ENCODE results near the gene SH3YL1. TPM values are rescaled to one million over a fixed set of nuclear protein-coding genes. Genes with fewer than 3 reads are reported as not detected.

Gene SH3YL1
- total RNA-seq, 1 donor from 2014 or later: 42.2 TPM

- Histone ChIP-seq H3K4me3 (no peak overlapping the region), H3K36me3 (peaks cover 76% of the 10 kb centered on the region)
Observed at GRCh38 chr2:274503-274902, 10.7 kb upstream of the SH3YL1 start.

GRCh38 chr2:273333-273732 is 9.5 kb upstream of the SH3YL1 start:
- H3K4me1 ChIP-seq: peaks cover 7% of the 10 kb centered on the region
- intact Hi-C loops (cut with DNase I): no loop called here
- H3K9me3 ChIP-seq: no peaks in the 10 kb centered on the region
- no peaks in the 10 kb centered on the region for H3K27me3 ChIP-seq (ENCODE audit: low read depth)
- H3K36me3 ChIP-seq: peaks cover 64% of the 10 kb centered on the region
- DNase-seq (no peak), ATAC-seq (no peak)
- no peak for TF ChIP-seq CTCF (IDR thresholded peaks at IDR 0.05)
- no peak overlapping the region for H3K4me3 ChIP-seq
- no peak overlapping the region for H3K27ac ChIP-seq

More at GRCh38 chr2:274503-274902, 10.7 kb upstream of the SH3YL1 start:
- intact Hi-C loops (cut with DNase I): no loop called here
- TF ChIP-seq CTCF (IDR thresholded peaks at IDR 0.05): no peak
- no peak overlapping the region for H3K27ac ChIP-seq
- H3K27me3 ChIP-seq (ENCODE audit: low read depth): no peaks in the 10 kb centered on the region
- DNase-seq (no peak), ATAC-seq (no peak)
- peaks cover 6% of the 10 kb centered on the region for H3K4me1 ChIP-seq
- no peaks in the 10 kb centered on the region for H3K9me3 ChIP-seq

- no peak overlapping the region for H3K4me3 ChIP-seq
- H3K36me3 ChIP-seq: peaks cover 50% of the 10 kb centered on the region
- H3K27me3 ChIP-seq (ENCODE audit: low read depth): no peaks in the 10 kb centered on the region
- no peaks in the 10 kb centered on the region for H3K9me3 ChIP-seq
- intact Hi-C loops (cut with DNase I): no loop called here
- H3K4me1 ChIP-seq: peaks cover 9% of the 10 kb centered on the region
- no peak for TF ChIP-seq CTCF (IDR thresholded peaks at IDR 0.05)
- H3K27ac ChIP-seq: no peak overlapping the region
- peak; percentile 65 to 87 for ATAC-seq
- no peak for DNase-seq
Observed at GRCh38 chr2:271917-272316, 8.1 kb upstream of the SH3YL1 start.

GRCh38 chr2:270861-271260 is 7.0 kb upstream of the SH3YL1 start:
- ATAC-seq: no peak
- intact Hi-C loops (cut with DNase I): no loop called here
- peaks cover 20% of the 10 kb centered on the region for H3K4me1 ChIP-seq
- DNase-seq: no peak
- H3K9me3 ChIP-seq: no peaks in the 10 kb centered on the region
- H3K4me3 ChIP-seq: no peak overlapping the region
- no peak for TF ChIP-seq CTCF (IDR thresholded peaks at IDR 0.05)
- H3K27me3 ChIP-seq (ENCODE audit: low read depth): no peaks in the 10 kb centered on the region
- peaks cover 40% of the 10 kb centered on the region for H3K36me3 ChIP-seq
- H3K27ac ChIP-seq: no peak overlapping the region

GRCh38 chr2:269356-270030 is 5.7 kb upstream of the SH3YL1 start:
- no peak overlapping the region for H3K27ac ChIP-seq
- H3K4me3 ChIP-seq: no peak overlapping the region
- TF ChIP-seq CTCF (IDR thresholded peaks at IDR 0.05): no peak
- H3K36me3 ChIP-seq: peaks cover 27% of the 10 kb centered on the region
- intact Hi-C loops (cut with DNase I): no loop called here
- no peaks in the 10 kb centered on the region for H3K27me3 ChIP-seq (ENCODE audit: low read depth)
- no peaks in the 10 kb centered on the region for H3K9me3 ChIP-seq
- no peak for DNase-seq
- peaks cover 27% of the 10 kb centered on the region for H3K4me1 ChIP-seq
- no peak for ATAC-seq

Measured in lower lobe of right lung (tissue), 2 donors.